Right hindlimb (tissue), 1 donor: Measurements from ENCODE around the gene RAC3.
A peak's percentile ranks its signal among the peaks of the same experiment; 100 is the strongest.
"Not testable (repeated sequence)": the region's sequence is repeated elsewhere in the genome, so short reads cannot be mapped to it uniquely, and the experiment has no call there.

Experiments used
- DNase-seq: peaks from one replicate; pipeline ENCODE4 v3.0.0-alpha.2; 2018

The RAC3 gene

DNA sequence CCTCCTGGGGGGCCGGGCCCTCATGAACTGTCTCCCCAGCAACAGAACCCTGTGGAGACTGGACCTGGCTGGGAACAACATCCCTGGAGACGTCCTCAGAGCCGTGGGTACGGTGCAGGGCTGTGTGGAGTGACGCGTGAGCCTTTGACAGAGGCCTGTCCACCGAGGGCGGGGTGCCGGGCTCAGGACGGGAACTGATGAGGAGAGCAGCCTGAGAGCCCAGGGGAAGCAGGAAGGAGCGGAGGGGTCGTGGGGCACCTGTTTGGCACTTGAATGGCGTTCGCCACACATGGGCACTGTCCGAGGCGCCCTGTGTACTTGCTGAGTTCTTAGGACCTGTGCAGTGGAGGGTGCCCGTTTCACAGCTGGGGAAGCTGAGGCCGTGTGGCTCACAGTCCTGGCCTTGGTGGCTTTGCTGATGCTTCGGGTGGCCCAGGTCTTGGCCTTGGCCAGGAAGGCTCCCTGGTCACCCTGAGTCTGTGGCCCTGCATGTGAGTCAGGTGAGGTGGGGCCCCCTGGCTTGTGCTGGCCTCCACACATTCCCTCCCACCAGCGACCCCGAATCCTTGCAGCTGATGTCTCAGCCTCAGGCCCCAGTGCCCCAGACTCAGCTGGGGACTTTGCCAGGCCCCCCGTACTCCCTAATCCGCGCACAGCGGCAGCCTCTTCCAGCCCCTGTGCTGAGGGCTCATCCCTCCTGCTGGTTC lies 5.9 kb upstream of the RAC3 start:
- no peak for DNase-seq

DNA sequence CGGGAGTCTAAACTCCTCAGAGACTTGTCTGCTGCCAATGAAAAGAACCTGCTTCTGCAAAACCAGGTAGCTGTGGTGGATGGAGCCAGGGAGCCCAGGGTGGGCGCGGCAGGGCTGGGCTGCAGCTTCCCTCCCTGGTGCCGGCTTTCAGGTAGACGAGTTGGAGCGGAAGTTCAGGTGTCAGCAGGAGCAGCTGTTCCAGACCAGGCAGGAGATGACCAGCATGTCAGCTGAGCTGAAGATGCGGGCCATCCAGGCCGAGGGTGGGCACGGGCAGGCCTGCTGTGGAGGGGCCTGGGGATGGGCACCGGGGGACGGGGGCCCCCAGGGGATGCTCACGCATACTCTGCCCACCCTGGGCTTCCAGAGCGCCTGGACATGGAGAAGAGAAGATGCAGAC lies 3.2 kb upstream of the RAC3 start:
- no peak for DNase-seq

DNA sequence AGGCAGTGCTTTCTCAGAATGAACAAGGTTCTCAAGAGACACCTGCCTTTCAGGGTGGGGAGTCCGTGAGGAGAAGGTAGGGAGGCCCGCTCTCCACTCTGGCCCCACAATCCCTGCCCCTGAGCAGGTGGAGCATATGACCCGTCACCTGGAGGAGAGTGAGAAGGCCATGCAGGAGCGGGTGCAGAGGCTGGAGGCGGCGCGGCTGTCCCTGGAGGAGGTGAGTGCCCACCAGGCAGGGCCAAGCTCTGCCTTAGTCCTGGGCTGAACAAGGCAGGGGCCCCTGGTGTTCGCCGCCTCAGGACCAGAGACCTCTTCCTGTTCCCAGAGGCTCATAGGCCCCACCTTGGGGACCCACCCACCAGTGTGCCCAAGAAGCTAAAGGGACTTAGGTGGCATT lies 2.5 kb upstream of the RAC3 start:
- no peak for DNase-seq

DNA sequence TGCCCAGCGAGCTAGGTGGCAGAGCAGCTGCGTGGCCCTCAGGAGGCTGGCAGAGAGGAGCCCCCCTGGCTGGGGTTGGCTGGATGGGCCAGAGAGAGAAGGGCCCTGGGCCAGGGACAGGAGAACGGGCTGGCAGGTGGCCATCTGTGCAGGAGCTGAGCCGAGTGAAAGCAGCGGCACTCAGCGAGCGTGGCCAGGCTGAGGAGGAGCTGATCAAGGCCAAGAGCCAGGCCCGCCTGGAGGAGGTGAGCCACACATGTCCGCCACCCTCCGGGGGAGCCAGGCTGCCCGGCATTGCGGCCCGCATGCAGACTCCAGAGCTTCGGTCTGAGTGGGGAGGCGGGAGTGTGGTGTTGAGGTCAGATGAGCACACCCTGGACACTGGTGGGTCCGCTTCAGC lies 2.1 kb upstream of the RAC3 start:
- no peak for DNase-seq

DNA sequence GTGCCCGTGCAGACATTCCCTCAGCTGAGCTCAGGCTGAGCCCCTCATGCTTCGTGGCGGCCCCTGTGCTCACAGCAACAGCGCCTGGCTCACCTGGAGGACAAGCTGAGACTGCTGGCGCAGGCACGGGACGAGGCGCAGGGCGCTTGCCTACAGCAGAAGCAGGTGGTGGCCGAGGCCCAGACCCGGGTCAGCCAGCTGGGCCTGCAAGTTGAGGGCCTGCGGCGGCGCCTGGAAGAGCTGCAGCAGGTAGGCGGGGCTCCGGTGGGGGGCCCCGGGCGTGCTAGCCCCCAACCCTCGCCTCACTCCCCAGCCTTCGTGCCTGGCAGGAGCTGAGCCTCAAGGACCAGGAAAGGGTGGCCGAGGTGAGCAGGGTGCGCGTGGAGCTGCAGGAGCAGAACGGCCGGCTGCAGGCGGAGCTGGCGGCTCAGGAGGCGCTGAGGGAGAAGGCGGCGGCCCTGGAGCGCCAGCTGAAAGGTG lies 1.4 kb upstream of the RAC3 start:
- DNase-seq: no peak

DNA sequence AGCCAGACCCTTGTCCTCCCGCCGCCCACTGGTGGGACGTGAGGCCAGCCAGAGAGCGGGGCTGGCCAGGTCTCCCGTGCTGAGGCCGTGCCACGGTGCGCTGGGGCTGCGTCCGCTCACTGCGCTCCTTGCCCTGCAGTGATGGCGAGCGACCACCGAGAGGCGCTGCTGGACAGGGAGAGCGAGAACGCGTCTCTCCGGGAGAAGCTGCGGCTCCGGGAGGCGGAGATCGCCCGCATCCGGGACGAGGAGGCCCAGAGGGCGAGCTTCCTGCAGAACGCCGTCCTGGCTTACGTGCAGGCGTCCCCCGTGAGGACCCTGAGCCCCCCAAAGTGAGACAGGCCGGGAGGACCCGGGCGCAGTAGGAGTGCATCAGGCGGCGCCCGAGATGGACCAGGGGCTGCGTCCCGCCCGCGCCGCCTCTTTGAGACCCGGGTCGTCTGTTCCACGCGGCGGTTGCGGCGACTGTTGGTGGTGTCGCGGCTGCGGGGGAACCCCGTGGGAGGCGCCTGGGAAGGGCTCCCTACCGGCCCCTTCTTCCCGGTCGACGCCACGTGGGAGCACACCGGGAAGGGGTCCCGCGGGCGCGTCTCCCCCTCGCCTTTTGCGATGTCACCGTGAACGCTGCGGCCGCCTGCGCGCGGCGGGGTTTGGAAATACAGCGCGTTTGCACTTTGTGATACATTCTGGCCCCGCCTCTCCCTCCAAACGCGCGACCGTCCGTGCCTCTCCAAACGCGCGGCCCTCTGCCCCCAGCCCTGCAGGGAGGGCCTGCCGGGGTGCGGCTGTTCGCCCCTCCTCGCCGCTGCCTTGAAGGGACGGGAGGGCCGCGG lies 792 bp upstream of the RAC3 start:
- peak; percentile 90 for DNase-seq

DNA sequence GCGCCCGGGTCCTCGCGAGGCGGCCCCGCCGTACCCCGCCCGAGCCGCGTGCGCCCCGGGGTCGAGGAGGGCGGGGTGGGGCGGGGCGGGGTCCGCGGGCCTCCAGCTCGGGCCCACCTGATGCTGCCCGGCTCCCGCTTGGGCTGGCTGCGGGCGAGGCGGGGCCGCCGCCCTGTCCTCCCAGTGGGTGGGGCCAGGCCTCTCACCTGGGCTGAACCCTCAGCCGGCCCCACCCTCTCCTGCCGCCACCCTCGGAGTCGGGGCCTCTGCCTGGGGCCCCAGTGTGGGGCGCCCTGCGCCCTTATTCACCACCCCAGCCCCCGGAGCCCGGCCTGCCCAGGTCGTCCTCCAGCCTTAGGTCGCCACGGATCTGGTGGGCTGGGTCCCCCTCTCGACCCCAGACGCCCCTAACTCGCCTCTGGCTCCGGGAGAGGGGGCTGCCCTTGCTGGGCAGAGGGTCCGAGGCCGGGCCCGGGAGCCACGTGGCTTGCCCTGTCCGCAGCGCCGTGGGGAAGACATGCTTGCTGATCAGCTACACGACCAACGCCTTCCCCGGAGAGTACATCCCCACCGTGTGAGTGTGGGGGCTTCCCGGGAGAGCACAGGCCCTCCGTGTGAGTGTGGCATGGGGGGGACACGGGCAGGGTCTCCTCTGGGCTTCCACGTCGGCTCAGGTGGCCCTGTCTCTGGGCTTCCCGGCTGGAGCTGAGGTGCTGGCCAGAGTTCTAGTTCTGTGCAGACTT lies 578 bp downstream of the RAC3 start:
- DNase-seq: no peak

DNA sequence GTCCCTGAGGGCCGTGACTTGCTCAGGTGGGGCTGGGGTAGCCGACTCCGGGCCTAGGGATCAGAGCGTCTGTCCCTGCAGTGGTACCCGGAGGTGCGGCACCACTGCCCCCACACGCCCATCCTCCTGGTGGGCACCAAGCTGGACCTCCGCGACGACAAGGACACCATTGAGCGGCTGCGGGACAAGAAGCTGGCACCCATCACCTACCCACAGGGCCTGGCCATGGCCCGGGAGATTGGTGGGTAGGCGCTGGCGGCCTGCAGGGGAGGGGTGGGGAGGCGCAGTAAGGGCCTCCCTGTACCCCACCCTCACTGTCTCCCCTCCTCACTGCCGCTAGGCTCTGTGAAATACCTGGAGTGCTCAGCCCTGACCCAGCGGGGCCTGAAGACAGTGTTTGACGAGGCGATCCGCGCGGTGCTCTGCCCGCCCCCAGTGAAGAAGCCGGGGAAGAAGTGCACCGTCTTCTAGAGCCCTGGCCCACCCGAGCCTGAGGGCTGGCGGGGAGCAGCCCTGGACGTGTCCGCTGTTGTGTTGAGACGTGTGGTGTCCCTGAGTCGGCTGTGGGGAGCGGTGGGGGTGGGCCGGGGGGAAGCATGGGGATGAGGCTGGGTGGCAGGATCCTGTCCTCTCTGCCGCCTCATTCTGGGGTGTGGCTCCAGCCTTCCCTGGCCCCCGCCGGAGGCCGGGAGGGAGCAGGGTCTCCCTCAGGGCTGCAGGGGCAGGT lies 2.0 kb downstream of the RAC3 start:
- DNase-seq: no peak

DNA sequence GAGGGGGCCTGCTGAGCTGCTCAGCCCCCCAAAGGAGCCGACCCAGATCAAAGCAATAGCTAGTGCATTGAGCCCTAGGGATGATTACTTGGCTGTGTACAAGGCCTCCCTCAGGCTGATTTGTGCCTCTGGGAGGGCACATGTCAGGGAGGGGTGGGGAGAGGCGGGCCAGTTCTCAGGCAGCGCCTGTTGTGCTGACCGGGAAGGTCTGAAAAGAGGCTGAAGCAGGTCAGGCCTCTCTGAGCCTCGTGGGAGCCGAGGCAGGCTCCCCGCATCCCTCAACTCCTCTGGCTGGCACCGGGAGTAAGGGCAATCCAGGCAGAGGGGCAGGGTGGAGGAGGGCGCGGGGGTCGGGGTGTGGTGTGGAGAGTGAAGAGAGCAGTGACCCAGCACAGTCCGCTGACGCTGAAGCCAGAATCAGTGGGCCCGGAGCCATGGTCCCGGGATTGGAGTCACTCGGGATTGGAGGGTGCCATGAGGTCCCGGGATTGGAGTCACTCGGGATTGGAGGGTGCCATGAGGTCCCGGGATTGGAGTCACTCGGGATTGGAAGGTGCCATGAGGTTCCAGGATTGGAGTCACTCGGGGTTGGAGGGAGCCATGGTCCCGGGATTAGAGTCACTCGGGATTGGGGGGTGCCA lies 3.0 kb downstream of the RAC3 start:
- DNase-seq: no peak

DNA sequence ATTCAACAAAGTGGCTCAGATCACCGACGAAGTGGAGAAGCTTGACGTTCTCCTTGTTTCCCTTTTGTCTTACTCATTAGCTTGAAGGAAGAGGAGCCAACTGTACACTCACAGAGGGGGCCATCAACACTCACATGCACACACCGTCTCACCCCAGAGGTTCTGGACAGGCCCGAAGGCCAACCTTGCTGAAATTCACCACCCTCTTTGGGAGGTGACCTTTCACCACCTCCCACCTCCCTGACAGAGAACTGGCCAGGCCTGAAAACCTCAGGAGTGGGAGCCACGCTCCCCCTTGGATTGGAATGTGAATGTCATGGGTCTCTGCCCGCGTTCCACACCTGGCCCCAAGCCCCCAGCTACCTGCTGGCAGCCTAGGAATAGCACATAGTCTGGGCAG lies 4.0 kb downstream of the RAC3 start:
- DNase-seq: no peak

DNA sequence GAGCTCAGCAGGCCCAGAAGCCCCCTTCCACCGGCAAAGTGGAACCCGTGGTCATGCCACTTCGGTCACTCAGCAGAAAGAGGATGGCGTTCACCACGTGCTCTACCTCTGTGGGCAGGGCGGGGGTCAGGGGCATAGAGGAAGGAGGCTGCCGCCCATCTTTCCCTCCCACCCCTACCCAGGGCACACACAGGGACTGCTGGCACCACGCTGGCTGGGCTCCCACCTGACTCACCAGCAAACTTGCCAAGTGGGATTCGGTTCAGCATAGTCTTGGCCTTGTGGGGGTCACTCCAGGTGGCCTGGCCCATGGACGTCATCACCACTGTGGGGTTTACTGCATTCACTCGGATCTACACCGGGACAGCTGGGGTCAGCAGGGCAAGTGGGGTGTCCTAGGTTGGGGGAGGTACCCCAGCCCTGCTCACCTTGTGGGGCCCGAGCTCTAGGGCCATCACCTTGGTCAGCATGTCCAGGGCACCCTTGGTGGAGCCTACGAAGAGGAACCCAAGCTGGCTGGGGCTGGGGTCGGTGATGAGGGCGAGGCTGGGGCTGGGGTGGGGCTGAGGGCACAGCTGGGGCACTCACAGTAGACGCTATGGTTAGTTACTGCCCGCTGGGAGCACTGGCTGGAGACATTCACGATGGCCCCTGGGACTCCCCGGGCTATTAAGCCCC lies 4.6 kb downstream of the RAC3 start:
- no peak for DNase-seq

DNA sequence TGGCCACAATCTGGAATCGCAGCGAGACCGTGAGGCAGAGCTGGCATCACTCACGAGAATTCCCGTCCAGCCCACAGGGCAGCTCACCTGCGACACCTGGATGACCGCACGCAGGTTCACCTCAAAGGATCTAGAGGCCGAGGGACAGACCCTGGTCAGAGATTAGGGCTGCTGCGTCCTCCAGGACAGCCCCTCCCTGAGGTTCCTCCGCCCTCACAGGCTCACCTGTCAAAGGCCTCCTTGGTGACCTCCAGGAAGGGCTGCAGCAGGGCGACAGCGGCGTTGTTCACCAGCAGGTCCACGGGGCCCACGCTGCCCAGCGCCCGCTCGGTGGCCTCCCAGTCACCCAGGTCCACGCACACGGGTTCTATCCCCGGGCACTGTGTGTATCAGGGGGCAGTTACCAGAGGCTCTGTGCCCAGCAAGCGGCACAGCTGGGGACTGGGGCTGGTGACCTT lies 5.2 kb downstream of the RAC3 start:
- no peak for DNase-seq

DNA sequence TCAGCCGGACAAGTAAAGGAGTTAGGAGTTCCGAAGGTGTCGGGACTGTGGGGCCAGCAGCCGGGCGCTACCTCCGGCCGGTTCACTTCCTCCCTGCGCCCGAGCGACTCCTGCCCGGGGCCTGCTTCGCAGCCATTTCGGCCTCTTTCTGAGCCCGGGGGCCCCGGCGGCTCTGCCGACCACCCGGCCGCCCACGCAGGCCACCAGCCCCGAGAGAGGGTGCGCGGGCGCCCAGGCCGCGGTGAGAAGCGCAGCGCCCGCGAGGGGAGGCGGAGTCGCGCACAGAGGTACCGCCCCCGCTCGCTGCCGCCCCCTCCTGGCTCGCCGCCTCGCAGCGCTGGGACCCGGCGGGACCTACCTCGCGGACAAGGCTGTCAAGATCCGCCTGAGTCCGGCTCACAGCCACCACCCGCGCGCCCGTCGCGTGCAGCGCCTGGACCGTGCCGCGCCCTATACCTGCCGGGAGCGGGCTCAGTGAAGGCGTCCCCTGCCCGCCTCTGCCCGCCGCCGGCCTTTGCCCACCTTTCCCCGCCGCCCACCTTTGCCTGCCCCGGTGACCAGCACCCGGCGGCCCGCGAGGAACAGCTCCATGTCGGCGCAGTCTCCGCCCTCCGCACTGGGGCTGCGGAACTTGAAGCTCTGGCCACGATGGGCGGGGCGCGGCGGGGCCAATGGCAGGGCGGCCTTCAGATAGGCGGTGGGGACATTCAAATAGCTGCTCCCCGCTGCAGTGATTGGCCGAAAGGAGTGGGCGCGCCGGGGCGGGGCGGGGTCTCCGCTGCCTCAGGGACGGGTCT lies 5.8 kb downstream of the RAC3 start, which contains the start of gene DCXR:
Gene DCXR (minus strand): TSS at position 606 of the 797 bp plus-strand sequence. CDS start 15 bp downstream, at position 591.
- DNase-seq: peak; percentile 98

DNA sequence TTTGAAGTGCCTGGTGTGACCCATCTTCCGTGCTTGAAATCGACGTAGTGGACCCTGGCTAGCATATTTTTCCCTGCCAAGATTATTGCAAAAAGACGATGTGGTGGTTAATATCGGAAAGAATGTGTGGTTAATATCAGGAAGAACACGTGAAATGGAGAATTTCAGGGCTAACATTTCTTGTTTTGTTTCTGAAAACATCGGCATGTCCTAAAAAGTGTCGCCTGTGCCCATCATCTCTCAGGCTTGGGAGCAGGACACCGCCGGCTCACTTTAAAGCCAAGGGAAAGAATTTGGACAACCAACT lies 6.4 kb downstream of the RAC3 start:
- no peak for DNase-seq

DNA sequence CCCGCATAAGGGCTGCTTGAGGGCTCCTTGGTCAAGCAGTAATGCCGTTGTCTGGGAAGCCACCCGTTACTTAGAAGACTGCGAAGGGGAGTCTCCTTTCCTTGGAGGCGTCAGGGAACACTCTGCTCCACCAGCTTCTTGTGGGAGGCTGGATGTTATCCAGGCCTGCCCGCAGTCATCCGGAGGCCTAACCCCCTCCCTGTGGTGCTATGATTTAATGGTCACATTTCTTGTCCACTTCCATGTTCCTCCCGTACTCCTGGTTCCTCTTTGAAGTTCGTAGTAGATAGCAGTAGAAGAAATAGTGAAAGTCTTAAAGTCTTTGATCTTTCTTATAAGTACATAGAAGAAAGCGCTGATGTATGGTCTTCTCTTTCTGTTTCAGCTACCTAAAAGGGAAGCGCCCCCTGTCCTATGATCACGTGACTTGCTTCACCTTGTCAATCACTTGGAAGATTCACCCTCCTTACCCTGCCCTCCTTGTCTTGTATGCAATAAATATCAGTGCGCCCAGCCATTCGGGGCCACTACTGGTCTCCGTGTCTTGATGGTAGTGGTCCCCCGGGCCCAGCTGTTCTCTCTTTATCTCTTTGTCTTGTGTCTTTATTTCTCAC lies 7.4 kb downstream of the RAC3 start:
- DNase-seq: not testable (repeated sequence)

DNA sequence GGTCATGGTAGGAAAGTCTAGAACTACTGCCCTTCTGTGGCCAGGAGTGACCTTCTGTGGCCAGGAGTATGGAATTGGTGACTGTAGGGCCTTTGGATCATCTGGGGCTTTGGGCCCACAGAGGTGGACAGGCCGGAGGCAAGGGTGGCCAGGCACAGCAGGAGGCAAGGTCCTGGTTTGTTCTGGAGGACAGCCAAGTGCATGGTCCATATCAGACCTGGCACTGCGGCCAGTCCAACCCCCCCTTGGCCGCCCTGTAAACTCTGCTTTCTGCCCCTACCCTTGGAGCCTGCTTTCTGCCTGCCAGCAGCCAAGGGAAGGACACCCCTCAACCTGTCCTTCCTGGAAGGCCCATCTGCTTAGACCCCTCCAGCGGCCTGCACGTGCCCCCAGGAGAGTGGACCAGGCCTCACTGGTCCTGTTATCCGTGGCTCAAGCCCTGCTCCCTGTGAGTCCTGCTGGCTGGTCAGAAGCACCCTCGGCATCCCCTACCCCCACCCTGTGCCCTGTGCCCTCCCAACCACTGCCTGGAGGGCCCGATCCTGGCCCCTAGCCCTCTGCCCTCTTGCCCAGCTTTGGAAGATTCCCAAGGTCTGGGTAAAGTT lies 8.3 kb downstream of the RAC3 start:
- no peak for DNase-seq

DNA sequence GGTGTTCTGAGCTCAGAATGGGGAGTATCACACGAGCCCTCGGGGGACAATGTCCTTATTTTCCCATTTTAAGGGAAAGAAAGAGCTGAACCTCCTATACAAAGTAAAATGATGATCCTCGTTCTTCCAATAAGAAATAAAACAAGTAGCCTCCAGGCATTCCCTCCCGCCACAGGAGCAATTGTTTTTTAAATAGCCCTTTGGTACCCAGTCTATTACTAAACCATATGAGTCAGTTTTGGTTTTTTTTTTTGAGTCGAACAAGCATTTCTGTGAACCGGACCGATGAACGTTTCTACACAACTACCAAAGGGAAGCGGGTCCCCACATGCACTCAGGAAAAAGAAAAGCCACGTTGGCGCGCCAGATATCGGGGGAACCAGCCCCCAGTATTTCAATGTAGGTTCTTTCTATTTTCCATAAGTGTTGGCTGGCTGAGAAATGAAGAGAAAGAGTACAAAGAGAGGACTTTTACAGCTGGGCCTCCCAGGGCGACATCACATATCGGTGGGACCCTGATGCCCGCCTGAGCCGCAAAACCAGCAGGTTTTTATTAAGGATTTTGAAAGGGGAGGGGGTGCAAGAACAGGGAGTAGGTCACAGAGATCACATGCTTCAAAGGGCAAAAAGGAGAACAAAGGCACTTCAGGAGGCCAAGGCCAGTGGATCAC lies 9.8 kb downstream of the RAC3 start:
- no peak for DNase-seq

DNA sequence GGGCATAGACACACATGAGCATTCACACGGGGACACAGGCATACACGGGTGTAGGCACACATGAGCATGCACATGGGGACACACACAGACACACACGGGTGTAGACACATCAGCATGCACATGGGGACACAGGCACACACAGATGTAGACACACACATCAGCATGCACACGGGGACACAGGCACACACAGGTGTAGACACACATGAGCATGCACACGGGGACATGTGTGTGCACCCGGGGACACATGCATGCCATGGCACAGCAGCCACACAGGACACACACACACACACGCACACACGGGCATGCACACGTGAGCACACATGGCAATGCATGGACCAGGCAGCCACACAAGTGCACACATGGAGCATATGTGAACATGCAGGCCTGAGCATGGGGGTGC lies 11.2 kb downstream of the RAC3 start:
- no peak for DNase-seq

DNA sequence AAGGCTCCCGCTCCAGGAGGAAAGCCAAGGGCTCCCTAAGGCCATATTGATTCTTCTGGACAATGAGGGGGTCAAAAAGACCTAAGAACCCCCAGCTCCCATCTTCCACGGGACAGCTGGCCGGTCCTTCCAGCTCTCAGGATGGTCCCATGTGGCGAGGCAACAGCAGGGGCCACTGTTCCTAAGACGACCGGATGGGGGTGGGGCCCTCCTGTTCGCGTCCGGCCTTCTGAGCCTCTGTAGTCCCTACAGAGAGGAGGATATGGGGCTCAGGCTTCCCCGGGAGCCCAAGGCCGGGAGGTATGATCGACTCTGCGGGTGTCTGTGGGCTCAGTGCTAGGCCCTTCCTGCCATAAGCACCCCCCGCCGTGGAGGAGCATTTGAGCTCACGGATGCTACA lies 12.0 kb downstream of the RAC3 start:
- DNase-seq: no peak
